T-helper 17 cell (primary cell): Measurements from ENCODE around the gene PTPRD. TPM values are rescaled to one million over a fixed set of nuclear protein-coding genes. Genes with fewer than 3 reads are reported as not detected.
"Not testable (repeated sequence)": the region's sequence is repeated elsewhere in the genome, so short reads cannot be mapped to it uniquely, and the experiment has no call there.

Experiments used
- ATAC-seq: fragments of 150-1000 bp; cut with Tn5 transposase; 2 replicates; pipeline ENCODE4 v1.10.0; 2021; ENCODE audit warnings: mild to moderate bottlenecking, moderate library complexity
- DNase-seq, 3 donors: peaks; one replicate each; pipeline versions ENCODE4 v3.0.0 to v3.0.0-alpha.2; 2020 to 2021
- H3K9me3 ChIP-seq: one replicate; pipeline ENCODE4 v1.7.0; 2013; ENCODE audit warnings: low read length, mild to moderate bottlenecking; ENCODE audit not compliant: control insufficient read depth, poor library complexity, severe bottlenecking
- H3K27ac Mint-ChIP-seq: one replicate; pipeline ENCODE4 v1.8.0; 2022; ENCODE audit warnings: mild to moderate bottlenecking, moderate library complexity, mixed read lengths
- H3K27me3 Mint-ChIP-seq: one replicate; pipeline ENCODE4 v1.8.0; 2022; ENCODE audit warnings: mixed read lengths
- H3K36me3 Mint-ChIP-seq: one replicate; pipeline ENCODE4 v1.8.0; 2022; ENCODE audit warnings: low read depth, mixed read lengths
- H3K4me1 Mint-ChIP-seq: one replicate; pipeline ENCODE4 v1.8.0; 2022; ENCODE audit warnings: mild to moderate bottlenecking, mixed read lengths
- H3K4me3 Mint-ChIP-seq: one replicate; pipeline ENCODE4 v1.8.0; 2022; ENCODE audit warnings: mild to moderate bottlenecking, moderate library complexity, mixed read lengths
- total RNA-seq, 4 donors: library from RNA in 2 of 4; stranded (reverse) in 2 of 4; gene quantifications; one replicate each; pipeline ENCODE4 v1.2.3 and lab custom pipeline; 2022 to 2026

Gene PTPRD
- total RNA-seq, 2 donors from 2014 or later = not detected

DNA sequence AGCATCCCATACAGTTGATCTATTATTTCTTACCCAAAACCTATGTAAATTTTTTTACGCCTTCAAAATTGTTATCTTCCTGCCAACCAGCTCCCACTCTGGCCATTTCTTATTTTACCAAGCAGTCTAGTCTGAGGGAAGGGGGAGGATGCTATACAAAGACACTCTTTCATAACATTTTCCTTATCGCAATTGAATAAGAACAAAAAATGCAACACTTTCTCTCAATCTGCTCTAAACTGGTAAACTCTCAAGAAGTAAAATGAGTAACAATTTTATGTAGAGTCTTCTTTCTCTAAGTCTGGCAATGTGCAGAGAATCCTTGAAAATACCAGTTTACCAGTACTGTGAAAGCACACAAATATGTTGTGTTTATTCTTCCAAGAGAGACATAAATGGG lies 1216.3 kb downstream of the PTPRD start:
- Mint-ChIP-seq H3K36me3 (no peaks in the 10 kb centered on the region), H3K27ac (no peak overlapping the region), H3K4me1 (no peaks in the 10 kb centered on the region), H3K4me3 (no peak overlapping the region), H3K27me3 (no peaks in the 10 kb centered on the region)
- ATAC-seq (no peak), DNase-seq (no peak)
- no peaks in the 10 kb centered on the region for H3K9me3 ChIP-seq

- DNase-seq (no peak), ATAC-seq (no peak)
- Mint-ChIP-seq H3K27ac (no peak overlapping the region), H3K36me3 (no peaks in the 10 kb centered on the region), H3K27me3 (no peaks in the 10 kb centered on the region), H3K4me1 (no peaks in the 10 kb centered on the region), H3K4me3 (no peak overlapping the region)
- no peaks in the 10 kb centered on the region for H3K9me3 ChIP-seq
These were observed 1217.3 kb downstream of the PTPRD start for GRCh38 chr9:9395539-9395938.

DNA sequence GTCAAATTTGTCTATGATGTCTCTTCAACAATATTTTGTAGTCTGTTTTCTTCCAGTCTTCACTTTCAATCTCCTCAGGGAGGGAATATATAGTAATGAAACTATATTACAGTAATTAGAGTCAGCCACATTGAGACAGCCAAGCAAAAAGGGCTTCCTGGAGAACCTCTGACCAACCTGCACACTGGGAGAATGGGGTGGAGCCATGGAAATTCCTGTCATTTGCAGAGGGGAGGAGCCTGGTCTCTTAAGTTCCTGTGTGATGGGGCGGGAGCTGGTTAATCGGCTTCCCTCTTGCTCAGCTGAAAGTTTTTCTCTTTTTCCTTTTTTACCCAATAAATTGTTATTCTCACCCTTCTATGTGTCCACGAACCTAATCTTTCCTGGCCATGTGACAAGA lies 1220.0 kb downstream of the PTPRD start:
- H3K27me3 Mint-ChIP-seq = no peaks in the 10 kb centered on the region
- DNase-seq (no peak), ATAC-seq (no peak)
- H3K4me1 Mint-ChIP-seq = no peaks in the 10 kb centered on the region
- no peaks in the 10 kb centered on the region for H3K9me3 ChIP-seq
- no peak overlapping the region for H3K27ac Mint-ChIP-seq
- no peak overlapping the region for H3K4me3 Mint-ChIP-seq
- no peaks in the 10 kb centered on the region for H3K36me3 Mint-ChIP-seq

GRCh38 chr9:9389904-9390303 lies 1222.9 kb downstream of the PTPRD start:
- H3K9me3 ChIP-seq = no peaks in the 10 kb centered on the region
- ATAC-seq (no peak), DNase-seq (no peak)
- H3K27me3 Mint-ChIP-seq = no peaks in the 10 kb centered on the region
- no peaks in the 10 kb centered on the region for H3K36me3 Mint-ChIP-seq
- H3K4me1 Mint-ChIP-seq = no peaks in the 10 kb centered on the region
- H3K4me3 Mint-ChIP-seq = no peak overlapping the region
- H3K27ac Mint-ChIP-seq = no peak overlapping the region

- Mint-ChIP-seq H3K27ac (no peak overlapping the region), H3K27me3 (no peaks in the 10 kb centered on the region), H3K4me1 (no peaks in the 10 kb centered on the region), H3K36me3 (no peaks in the 10 kb centered on the region), H3K4me3 (no peak overlapping the region)
- DNase-seq = no peak
- no peak for ATAC-seq
- H3K9me3 ChIP-seq = no peaks in the 10 kb centered on the region
These were observed 1225.2 kb downstream of the PTPRD start for GRCh38 chr9:9387511-9388115.

DNA sequence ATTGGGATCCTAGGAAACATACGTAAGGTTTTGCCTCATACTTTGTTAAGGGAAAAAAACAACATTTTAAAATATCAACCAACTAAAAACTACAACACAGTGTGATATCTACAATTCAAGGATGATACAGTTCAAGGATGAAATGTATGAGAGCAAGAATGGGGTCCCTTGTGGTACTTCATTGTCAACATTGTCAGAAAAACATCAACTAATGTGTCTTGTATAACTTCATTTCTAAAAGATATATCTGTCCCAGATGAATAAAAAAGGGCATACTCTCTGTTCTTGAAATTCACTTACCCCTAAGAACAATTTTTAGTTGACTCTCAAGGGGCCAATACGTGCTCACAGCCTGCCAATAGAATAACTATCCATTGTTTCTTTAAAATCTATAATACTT lies 1250.5 kb downstream of the PTPRD start:
- Mint-ChIP-seq H3K36me3 (no peaks in the 10 kb centered on the region), H3K27ac (no peak overlapping the region), H3K4me3 (no peak overlapping the region), H3K27me3 (no peaks in the 10 kb centered on the region), H3K4me1 (no peaks in the 10 kb centered on the region)
- no peak for DNase-seq
- no peak for ATAC-seq
- H3K9me3 ChIP-seq = no peaks in the 10 kb centered on the region

GRCh38 chr9:9352877-9353481 lies 1259.8 kb downstream of the PTPRD start:
- ATAC-seq = no peak
- no peaks in the 10 kb centered on the region for H3K4me1 Mint-ChIP-seq

GRCh38 chr9:9341203-9341602 lies 1271.6 kb downstream of the PTPRD start:
- Mint-ChIP-seq H3K27me3 (no peaks in the 10 kb centered on the region), H3K4me1 (no peaks in the 10 kb centered on the region), H3K27ac (no peak overlapping the region), H3K4me3 (no peak overlapping the region), H3K36me3 (no peaks in the 10 kb centered on the region)
- ATAC-seq = no peak
- no peaks in the 10 kb centered on the region for H3K9me3 ChIP-seq
- no peak for DNase-seq

More at GRCh38 chr9:9352877-9353481, 1259.8 kb downstream of the PTPRD start:
- no peak overlapping the region for H3K4me3 Mint-ChIP-seq
- H3K27me3 Mint-ChIP-seq = no peaks in the 10 kb centered on the region
- H3K9me3 ChIP-seq = no peaks in the 10 kb centered on the region
- no peaks in the 10 kb centered on the region for H3K36me3 Mint-ChIP-seq
- DNase-seq = no peak
- no peak overlapping the region for H3K27ac Mint-ChIP-seq

DNA sequence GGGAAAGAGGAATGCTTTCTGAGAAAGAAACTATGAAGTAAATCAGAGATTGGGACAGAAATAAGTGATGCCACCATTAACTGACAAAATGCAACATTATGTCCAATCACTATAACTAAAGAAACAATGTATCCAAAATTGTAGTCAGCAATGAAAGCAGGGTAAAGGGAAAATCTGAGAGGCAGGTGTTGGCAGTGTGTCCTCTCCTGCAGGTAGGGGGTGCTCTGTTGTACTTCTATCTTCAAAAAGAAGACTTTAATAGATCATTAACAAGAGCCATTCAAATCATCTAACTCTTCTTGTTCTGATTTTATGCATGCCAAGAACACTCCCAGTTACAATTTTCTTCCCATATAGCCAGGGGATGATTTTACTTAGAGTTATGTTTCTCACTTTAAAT lies 1275.7 kb downstream of the PTPRD start:
- H3K36me3 Mint-ChIP-seq = no peaks in the 10 kb centered on the region
- no peaks in the 10 kb centered on the region for H3K27me3 Mint-ChIP-seq

GRCh38 chr9:9326749-9327148 lies 1286.1 kb downstream of the PTPRD start:
- Mint-ChIP-seq H3K27me3 (no peaks in the 10 kb centered on the region), H3K4me3 (no peak overlapping the region), H3K4me1 (no peaks in the 10 kb centered on the region), H3K27ac (no peak overlapping the region), H3K36me3 (no peaks in the 10 kb centered on the region)
- H3K9me3 ChIP-seq = no peaks in the 10 kb centered on the region
- DNase-seq (no peak), ATAC-seq (no peak)

More for the DNA sequence above, 1275.7 kb downstream of the PTPRD start:
- Mint-ChIP-seq H3K27ac (no peak overlapping the region), H3K4me3 (no peak overlapping the region), H3K4me1 (no peaks in the 10 kb centered on the region)
- DNase-seq (no peak), ATAC-seq (no peak)
- no peaks in the 10 kb centered on the region for H3K9me3 ChIP-seq

DNA sequence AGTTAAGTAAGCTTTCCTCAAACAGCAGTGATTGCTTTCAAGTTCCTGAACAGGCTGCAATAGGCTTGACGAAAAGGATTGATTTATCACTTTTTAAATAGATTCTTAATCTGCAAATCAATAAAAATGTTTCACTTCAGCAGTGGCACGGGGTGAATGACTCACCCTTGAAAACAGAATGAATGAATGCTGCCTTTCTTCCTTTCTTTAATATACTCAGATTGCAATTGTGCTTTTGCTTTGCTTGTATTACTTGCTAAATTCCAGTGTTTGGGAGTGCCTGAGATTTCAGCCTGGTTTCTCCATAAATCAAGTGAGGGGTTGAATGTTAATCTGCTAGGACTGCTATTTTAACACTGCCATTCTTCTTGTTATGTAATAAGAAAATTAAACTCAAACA lies 1293.8 kb downstream of the PTPRD start:
- no peaks in the 10 kb centered on the region for H3K9me3 ChIP-seq
- DNase-seq (no peak), ATAC-seq (no peak)
- H3K4me3 Mint-ChIP-seq = no peak overlapping the region
- H3K4me1 Mint-ChIP-seq = no peaks in the 10 kb centered on the region
- H3K27me3 Mint-ChIP-seq = no peaks in the 10 kb centered on the region
- H3K36me3 Mint-ChIP-seq = no peaks in the 10 kb centered on the region
- H3K27ac Mint-ChIP-seq = no peak overlapping the region

GRCh38 chr9:9310743-9311142 lies 1302.1 kb downstream of the PTPRD start:
- H3K27ac Mint-ChIP-seq, H3K4me3 Mint-ChIP-seq: not testable (repeated sequence)

GRCh38 chr9:9305600-9305999 lies 1307.2 kb downstream of the PTPRD start:
- DNase-seq = no peak
- H3K27ac Mint-ChIP-seq = no peak overlapping the region
- H3K4me1 Mint-ChIP-seq = no peaks in the 10 kb centered on the region
- no peaks in the 10 kb centered on the region for H3K9me3 ChIP-seq
- H3K4me3 Mint-ChIP-seq = no peak overlapping the region
- ATAC-seq = no peak
- H3K36me3 Mint-ChIP-seq = no peaks in the 10 kb centered on the region
- H3K27me3 Mint-ChIP-seq = no peaks in the 10 kb centered on the region

More at GRCh38 chr9:9310743-9311142, 1302.1 kb downstream of the PTPRD start:
- H3K4me1 Mint-ChIP-seq, ATAC-seq, H3K9me3 ChIP-seq, H3K36me3 Mint-ChIP-seq, DNase-seq, H3K27me3 Mint-ChIP-seq: not testable (repeated sequence)

DNA sequence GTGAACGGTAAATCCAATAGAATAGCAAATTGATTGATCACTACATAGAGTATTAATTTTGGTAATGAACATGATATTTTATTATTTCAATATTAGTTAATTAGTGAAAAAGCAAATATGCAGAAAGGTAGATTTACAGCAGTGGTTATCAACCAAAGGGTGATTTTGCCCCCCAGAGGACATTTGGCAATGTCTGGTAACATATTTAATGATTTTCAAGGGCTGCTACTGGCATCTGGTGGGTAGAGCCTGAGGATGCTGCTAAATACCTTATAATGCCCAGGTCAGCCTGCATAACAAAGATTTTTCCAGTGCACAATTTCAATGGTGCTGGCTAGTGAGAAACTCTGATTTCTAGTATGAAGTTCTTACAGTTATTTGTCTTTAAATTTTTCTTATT lies 1313.7 kb downstream of the PTPRD start:
- Mint-ChIP-seq H3K4me3 (no peak overlapping the region), H3K4me1 (no peaks in the 10 kb centered on the region), H3K36me3 (no peaks in the 10 kb centered on the region), H3K27me3 (no peaks in the 10 kb centered on the region), H3K27ac (no peak overlapping the region)
- ATAC-seq (no peak), DNase-seq (no peak)
- H3K9me3 ChIP-seq = no peaks in the 10 kb centered on the region
